GM12872 (cell line): ENCODE measurements around the gene CDC42BPB.

Experiments
- TF ChIP-seq, protein P1 (sequence below): IDR thresholded peaks from 3 replicates; pipeline ENCODE4 v1.5.1; 2011; ENCODE audit warnings: low read depth, mild to moderate bottlenecking, low read length, moderate library complexity; ENCODE audit not compliant: insufficient read depth

The CDC42BPB gene

DNA sequence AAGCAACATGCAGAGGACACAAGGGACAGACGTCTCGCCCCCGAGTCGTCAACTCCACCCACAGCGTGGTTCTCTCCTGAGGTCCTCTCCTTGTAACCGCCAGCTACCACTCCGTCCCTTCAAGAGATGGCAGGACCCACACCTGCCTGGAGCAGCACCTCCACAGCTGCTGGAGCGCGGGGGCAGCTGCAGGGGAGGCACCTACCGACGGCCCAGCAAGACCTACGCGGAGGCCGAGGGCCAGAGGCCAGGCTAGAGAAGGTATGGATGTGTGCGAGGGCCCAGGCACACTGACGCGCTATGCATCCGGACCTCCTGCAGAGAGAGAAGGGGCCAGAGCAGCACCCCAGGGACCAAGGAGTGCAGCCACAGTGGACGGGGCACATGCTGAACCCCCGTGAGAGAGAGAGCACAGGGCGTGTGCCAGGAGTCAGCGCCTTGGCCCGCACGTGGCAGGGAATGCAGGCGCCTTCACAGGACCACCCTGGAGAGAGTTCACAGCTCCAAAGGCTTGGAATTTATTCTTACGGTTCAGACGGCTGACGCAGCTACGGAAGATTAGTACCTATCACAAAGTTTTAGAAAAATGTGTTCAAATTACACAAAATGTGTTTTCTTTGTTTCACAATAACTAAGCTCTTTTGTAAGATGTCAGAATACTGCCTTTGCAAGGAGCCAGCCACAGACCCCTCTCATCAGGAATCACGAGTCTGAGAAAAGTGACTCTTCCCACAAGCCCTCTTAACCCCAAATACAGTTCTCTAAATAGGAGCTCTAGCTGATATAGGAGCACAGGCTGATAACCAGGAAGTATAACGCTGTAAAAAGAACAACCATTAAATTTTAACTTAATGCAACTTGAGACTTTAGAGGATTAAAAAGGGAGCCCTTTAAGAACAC is 36.8 kb downstream of the CDC42BPB start:
- TF ChIP-seq, protein P1, sequence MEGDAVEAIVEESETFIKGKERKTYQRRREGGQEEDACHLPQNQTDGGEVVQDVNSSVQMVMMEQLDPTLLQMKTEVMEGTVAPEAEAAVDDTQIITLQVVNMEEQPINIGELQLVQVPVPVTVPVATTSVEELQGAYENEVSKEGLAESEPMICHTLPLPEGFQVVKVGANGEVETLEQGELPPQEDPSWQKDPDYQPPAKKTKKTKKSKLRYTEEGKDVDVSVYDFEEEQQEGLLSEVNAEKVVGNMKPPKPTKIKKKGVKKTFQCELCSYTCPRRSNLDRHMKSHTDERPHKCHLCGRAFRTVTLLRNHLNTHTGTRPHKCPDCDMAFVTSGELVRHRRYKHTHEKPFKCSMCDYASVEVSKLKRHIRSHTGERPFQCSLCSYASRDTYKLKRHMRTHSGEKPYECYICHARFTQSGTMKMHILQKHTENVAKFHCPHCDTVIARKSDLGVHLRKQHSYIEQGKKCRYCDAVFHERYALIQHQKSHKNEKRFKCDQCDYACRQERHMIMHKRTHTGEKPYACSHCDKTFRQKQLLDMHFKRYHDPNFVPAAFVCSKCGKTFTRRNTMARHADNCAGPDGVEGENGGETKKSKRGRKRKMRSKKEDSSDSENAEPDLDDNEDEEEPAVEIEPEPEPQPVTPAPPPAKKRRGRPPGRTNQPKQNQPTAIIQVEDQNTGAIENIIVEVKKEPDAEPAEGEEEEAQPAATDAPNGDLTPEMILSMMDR = no peak

DNA sequence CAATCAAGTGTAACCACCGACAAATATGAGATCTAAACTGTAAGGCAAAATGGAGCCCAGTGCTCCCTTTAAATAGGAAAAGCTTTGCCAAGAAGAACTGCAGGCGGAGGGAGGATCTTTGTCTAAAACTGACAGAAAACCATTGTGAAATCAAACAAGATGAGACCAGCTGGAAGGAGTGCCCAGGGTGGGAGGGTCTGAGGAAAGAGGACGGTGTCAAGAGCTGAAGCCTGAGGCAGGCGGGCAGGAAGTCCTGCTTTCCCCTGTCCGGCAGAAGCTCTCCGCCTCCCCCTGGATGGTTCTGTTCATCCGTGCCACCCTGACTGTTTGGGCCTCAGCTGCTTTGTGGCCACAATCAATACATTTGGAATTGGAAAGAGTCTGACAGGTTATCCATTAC is 37.5 kb downstream of the CDC42BPB start:
- TF ChIP-seq, protein P1 = no peak

DNA sequence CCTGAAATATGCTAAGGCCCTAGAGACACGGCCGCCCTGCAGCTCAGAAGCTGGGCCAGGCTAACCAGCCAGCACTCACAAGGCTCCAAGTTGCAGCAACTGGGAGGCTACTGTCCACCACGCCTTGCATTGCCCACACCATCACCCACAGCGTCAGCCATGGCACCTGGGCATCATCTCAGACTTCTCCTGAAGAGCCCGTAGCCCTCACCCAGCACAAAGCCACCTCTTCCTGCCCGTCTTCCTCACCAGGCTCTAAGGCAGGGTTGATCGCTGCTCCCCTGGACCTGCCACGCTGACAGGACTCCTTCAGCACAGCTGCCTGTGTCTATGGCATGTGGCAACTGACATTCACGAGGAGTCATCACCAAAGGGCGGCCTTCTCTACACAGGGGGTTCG is 38.1 kb downstream of the CDC42BPB start:
- TF ChIP-seq, protein P1 = no peak

DNA sequence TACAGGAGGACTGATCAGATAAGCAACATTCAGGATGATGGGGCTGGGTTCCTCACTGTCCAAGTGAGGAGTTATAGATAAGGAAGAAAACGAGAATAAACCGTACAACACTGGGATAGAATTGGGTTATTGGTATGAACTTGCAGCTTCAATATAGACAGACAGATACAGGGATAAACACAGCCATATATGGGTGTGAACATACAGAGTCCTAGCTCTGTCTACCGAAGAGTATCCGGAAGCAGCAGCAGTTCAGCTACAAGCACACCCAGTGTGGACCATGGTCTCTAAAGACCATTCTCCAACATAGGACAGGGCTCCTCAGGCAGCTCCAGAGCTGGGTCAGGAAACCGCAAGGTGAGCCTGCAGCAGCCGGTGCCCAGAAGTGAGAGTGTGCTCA is 40.8 kb downstream of the CDC42BPB start:
- TF ChIP-seq, protein P1 = no peak

DNA sequence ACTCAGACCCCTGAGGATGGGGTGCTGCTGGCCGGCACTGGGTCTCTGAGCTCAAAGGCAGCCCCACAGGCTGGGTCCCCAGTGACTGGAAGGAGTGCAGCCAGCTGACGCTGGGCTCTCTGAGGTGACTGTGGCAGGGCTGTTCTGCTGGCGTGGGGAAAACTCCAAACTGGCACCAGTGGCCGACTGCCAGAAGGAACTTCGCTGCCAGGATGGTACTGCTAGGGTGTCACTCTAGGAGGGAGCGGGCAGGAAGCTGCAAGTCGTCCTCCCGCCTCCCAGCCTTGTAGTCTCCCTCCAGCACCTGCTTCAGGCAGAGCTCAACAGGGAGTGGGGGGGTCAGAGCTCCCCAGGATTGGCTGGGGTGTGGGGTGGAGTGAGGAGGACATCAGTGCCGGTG is 41.3 kb downstream of the CDC42BPB start:
- TF ChIP-seq, protein P1 = no peak

DNA sequence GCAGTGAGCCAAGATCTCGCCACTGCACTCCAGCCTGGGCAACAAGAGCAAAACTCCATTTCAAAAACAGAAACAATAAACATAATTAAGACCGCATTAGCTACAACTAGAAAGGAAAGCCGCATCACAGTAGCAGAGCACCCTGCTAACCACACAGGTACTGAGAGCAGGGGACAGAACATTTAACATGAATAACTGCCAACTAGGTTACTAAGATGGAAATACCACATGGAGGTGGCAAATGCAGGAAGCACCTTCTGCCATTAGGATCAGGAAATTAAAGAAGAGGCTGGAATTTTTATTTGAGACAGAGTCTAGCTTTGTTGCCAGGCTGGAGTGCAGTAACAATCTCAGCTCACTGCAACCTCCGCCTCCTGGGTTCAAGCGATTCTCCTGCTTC is 41.9 kb downstream of the CDC42BPB start:
- TF ChIP-seq, protein P1 = no peak

DNA sequence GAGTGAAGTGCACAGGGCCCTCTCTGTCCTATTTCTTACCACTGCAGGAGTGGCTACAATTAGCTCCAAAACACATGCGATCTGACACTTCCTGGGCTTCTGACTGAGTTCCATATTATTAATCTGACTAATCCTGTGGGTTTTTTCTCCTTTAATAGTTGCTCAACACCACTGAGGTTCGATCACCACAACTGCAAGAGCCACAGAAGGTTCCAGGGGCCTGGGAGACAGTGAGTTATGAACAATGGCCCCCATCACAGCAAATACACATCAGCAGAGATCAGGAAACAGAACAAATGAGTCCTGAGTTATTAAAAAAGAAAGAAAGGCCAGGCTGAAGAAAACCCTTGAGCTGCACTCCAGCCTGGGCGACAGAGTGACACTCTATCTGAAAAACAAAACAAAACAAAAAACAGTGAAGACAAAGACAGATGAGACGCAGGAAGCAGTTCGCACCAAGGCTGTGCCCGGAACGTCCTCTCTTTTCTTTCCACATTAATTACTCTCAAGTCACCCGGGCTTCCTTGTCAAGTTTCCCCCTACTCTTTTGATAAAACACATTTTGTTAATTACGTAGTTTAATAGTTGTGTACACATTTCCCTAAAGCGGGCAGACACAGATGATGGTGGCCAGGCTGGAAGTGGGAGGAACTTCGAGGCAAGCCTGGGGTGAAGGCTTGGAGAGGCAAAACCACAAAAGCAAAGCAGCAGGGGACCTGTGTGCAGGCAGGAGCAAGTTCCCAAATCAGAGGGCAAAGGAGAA is 42.7 kb downstream of the CDC42BPB start:
- TF ChIP-seq, protein P1 = no peak
